Measurements from ENCODE around the gene SEC22C.

SEC22C gene

GRCh38 chr3:42518800-42519567, 62.8 kb downstream of the SEC22C start:
- TF ChIP-seq, protein P1, sequence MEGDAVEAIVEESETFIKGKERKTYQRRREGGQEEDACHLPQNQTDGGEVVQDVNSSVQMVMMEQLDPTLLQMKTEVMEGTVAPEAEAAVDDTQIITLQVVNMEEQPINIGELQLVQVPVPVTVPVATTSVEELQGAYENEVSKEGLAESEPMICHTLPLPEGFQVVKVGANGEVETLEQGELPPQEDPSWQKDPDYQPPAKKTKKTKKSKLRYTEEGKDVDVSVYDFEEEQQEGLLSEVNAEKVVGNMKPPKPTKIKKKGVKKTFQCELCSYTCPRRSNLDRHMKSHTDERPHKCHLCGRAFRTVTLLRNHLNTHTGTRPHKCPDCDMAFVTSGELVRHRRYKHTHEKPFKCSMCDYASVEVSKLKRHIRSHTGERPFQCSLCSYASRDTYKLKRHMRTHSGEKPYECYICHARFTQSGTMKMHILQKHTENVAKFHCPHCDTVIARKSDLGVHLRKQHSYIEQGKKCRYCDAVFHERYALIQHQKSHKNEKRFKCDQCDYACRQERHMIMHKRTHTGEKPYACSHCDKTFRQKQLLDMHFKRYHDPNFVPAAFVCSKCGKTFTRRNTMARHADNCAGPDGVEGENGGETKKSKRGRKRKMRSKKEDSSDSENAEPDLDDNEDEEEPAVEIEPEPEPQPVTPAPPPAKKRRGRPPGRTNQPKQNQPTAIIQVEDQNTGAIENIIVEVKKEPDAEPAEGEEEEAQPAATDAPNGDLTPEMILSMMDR (IDR thresholded peaks at IDR 0.05; ENCODE audit: insufficient read depth, low read length, poor library complexity, severe bottlenecking), result peak; percentile 56
- DNase-seq (ENCODE audit: extremely low read depth, insufficient read length), result no peak

DNA sequence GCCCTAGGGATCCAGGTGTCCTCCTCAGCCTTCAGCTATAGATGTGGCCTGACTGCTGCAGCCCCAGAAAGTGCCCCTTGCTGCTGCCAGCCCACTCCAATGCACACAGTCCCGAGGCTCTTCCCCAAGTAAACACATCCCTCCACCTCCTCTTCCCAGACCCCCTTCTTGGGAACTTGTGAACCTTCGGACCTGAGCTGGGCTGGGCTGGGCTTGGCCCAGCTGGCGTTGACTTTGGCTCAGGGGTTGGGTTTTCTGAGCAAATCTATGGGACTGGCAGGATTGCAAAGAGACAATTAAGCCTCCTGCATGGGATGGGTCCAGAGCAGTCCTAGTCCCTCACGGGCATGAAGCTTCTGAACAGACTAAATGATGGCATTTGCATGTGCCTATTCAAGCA, 64.7 kb downstream of the SEC22C start:
- Histone ChIP-seq H3K27me3 (replicated peaks; ENCODE audit: control insufficient read depth, insufficient read depth, low read length) (no peaks in the 10 kb centered on the region), H3K4me3 (replicated peaks; ENCODE audit: low read depth, low read length) (no peak overlapping the region), H3K36me3 (ENCODE audit: control insufficient read depth, insufficient read depth, low read length) (no peaks in the 10 kb centered on the region)
- TF ChIP-seq, protein P1 (IDR thresholded peaks at IDR 0.05; ENCODE audit: insufficient read depth, low read length, poor library complexity, severe bottlenecking), result no peak
- no peak for DNase-seq (ENCODE audit: extremely low read depth, insufficient read length)

More at GRCh38 chr3:42518800-42519567, 62.8 kb downstream of the SEC22C start:
- Histone ChIP-seq H3K36me3 (ENCODE audit: control insufficient read depth, insufficient read depth, low read length) (no peaks in the 10 kb centered on the region), H3K27me3 (replicated peaks; ENCODE audit: control insufficient read depth, insufficient read depth, low read length) (no peaks in the 10 kb centered on the region), H3K4me3 (replicated peaks; ENCODE audit: low read depth, low read length) (no peak overlapping the region)

GRCh38 chr3:42516443-42516842, 65.3 kb downstream of the SEC22C start:
- TF ChIP-seq, protein P1 (IDR thresholded peaks at IDR 0.05; ENCODE audit: insufficient read depth, low read length, poor library complexity, severe bottlenecking), result no peak
- H3K27me3 ChIP-seq (replicated peaks; ENCODE audit: control insufficient read depth, insufficient read depth, low read length), result no peaks in the 10 kb centered on the region
- no peak overlapping the region for H3K4me3 ChIP-seq (replicated peaks; ENCODE audit: low read depth, low read length)
- no peaks in the 10 kb centered on the region for H3K36me3 ChIP-seq (ENCODE audit: control insufficient read depth, insufficient read depth, low read length)
- no peak for DNase-seq (ENCODE audit: extremely low read depth, insufficient read length)

GRCh38 chr3:42515976-42516375, 65.8 kb downstream of the SEC22C start:
- H3K4me3 ChIP-seq (replicated peaks; ENCODE audit: low read depth, low read length), result no peak overlapping the region
- TF ChIP-seq, protein P1 (IDR thresholded peaks at IDR 0.05; ENCODE audit: insufficient read depth, low read length, poor library complexity, severe bottlenecking), result no peak
- H3K36me3 ChIP-seq (ENCODE audit: control insufficient read depth, insufficient read depth, low read length), result no peaks in the 10 kb centered on the region

DNA sequence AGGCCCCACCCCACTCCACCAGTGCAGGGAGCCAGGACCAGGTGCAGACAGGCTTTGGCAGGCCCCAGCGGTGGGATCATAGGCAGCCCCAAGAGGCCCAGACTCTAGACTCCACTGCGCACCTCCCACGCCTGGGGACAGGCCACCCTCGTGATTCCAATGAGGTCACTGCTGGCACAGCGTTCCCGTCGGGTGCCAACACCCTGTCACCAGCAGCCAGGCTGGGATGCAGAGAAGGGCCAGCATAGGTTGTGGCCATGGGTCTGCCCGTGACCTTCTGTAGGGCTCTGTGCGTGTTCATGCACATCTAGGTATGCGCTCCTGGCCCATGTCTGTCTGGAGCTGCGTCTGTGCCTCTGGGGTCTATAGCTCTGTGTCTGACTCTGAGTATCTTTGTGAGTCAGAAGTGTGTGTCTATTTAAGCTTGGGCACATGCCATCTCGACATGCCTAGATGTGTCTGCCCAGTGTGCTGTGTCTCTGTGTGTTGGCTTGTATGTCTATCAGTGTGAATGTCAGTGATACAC, 66.3 kb downstream of the SEC22C start:
- Histone ChIP-seq H3K36me3 (ENCODE audit: control insufficient read depth, insufficient read depth, low read length) (no peaks in the 10 kb centered on the region), H3K4me3 (replicated peaks; ENCODE audit: low read depth, low read length) (no peak overlapping the region), H3K27me3 (replicated peaks; ENCODE audit: control insufficient read depth, insufficient read depth, low read length) (no peaks in the 10 kb centered on the region)
- no peak for DNase-seq (ENCODE audit: extremely low read depth, insufficient read length)
- TF ChIP-seq, protein P1 (IDR thresholded peaks at IDR 0.05; ENCODE audit: insufficient read depth, low read length, poor library complexity, severe bottlenecking), result no peak

More at GRCh38 chr3:42515976-42516375, 65.8 kb downstream of the SEC22C start:
- no peaks in the 10 kb centered on the region for H3K27me3 ChIP-seq (replicated peaks; ENCODE audit: control insufficient read depth, insufficient read depth, low read length)
- no peak for DNase-seq (ENCODE audit: extremely low read depth, insufficient read length)
